Effector memory CD8-positive, alpha-beta T cell (primary cell): ENCODE measurements around the gene FGFR4.

ENCODE experiments used
- ATAC-seq: fragments of 150-1000 bp; cut with Tn5 transposase; replicated peaks from 2 replicates; pipeline ENCODE4 v1.10.0; 2021; ENCODE audit warnings: mild to moderate bottlenecking, moderate library complexity
- DNase-seq, 3 experiments: peaks; one replicate each; pipeline ENCODE4 v3.0.0; 2021
- H3K27ac Mint-ChIP-seq, 2 donors: one replicate each; pipeline ENCODE4 v1.8.0; 2022; ENCODE audit warnings: mild to moderate bottlenecking in 2 of 2, mixed read lengths in 2 of 2, moderate library complexity in 2 of 2
- H3K27me3 Mint-ChIP-seq, 2 donors: one replicate each; pipeline ENCODE4 v1.8.0; 2022; ENCODE audit warnings: mixed read lengths in 2 of 2
- H3K36me3 Mint-ChIP-seq: one replicate; pipeline ENCODE4 v1.8.0; 2022; ENCODE audit warnings: mild to moderate bottlenecking, moderate library complexity, mixed read lengths; ENCODE audit not compliant: insufficient read depth
- H3K4me1 Mint-ChIP-seq, 2 donors: one replicate each; pipeline ENCODE4 v1.8.0; 2022; ENCODE audit warnings: low read depth in 2 of 2, mixed read lengths in 2 of 2
- H3K4me3 Mint-ChIP-seq, 2 donors: one replicate each; pipeline ENCODE4 v1.8.0; 2022; ENCODE audit warnings: mild to moderate bottlenecking in 2 of 2, mixed read lengths in 2 of 2, moderate library complexity in 2 of 2
- H3K9me3 Mint-ChIP-seq, 2 donors: one replicate each; pipeline ENCODE4 v1.8.0; 2022; ENCODE audit warnings: mixed read lengths in 2 of 2

FGFR4 gene

GRCh38 chr5:177067503-177067902 is 19.2 kb upstream of the FGFR4 start:
- no peak for DNase-seq
- ATAC-seq = no peak
- H3K9me3 Mint-ChIP-seq = no peaks in the 10 kb centered on the region
- H3K27ac Mint-ChIP-seq = no peak overlapping the region
- peaks cover 28% of the 10 kb centered on the region for H3K36me3 Mint-ChIP-seq
- no peak overlapping the region for H3K4me3 Mint-ChIP-seq
- H3K4me1 Mint-ChIP-seq = peaks cover 4 to 7% of the 10 kb centered on the region in 2 donors
- no peaks in the 10 kb centered on the region for H3K27me3 Mint-ChIP-seq

DNA sequence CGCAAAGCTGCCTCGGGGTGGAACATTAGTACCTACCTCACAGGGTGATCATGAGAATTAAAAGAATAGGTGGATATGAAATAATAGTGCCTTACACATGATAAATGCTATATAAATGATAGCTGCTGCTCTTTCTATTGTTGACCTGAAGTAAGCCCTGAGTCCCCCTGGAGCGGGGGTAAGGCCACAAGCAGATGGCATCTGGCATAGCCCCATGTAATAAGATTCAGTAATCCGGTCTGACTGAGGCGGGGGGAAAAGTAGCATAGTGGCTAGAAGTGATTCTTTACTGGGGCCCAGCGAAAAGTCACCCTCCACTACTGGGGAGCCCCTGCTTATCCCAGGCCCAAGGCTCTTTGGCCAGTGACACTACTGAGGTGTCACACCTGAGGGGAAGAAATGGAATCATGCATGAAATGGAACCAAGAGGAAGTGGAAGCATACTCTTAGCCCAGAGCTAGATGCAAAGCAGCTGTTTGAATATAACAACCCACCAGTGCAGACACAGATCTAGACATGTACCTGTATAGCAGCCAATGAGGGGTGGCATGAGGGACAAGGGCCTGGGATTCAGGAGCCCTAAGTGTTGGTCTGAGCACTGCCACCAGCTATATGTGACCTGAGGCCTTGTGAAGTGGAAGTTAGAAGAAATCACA is 16.1 kb upstream of the FGFR4 start:
- Mint-ChIP-seq H3K36me3 (peaks cover 16% of the 10 kb centered on the region), H3K27ac (no peak overlapping the region), H3K4me3 (no peak overlapping the region), H3K4me1 (peaks cover 4 to 7% of the 10 kb centered on the region in 2 donors), H3K9me3 (no peaks in the 10 kb centered on the region), H3K27me3 (no peaks in the 10 kb centered on the region)
- ATAC-seq (no peak), DNase-seq (no peak)

DNA sequence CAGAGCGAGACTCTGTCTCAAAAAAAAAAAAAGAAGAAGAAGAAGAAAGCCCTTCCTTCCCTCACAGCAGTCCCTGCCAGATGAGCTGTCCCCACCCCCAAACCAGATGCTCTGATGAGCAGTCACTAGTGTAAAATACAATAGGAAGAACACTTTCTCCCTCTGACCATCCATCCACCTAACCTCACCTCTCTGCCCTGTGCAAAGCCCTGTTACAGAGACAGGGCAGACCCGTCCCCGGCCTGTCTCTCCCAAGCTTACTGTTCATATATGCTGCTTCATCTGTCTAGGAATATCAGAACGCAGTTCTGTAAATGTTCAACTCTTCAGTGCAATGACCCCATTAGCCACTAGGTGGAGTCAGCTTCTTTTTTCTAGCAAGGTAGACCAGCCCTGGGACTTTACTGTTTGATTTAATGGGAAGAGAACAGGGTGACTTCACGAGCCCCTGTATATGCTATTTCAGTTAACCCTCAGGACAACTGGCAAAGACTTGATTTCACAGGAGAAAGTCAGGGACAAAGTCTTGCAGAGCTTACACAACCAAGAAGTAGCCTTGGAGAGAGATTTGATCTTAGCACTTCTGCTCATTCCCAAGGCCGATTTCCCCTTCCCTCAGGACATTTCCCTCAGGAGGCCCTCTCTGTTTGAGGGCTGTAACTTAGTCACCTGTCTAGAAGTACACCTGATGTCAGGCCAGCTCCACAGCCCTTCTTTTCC is 14.9 kb upstream of the FGFR4 start:
- ATAC-seq (peak; percentile 75), DNase-seq (peak; percentile 62 to 71 (median 69))
- Mint-ChIP-seq H3K4me1 (peaks cover 4 to 7% of the 10 kb centered on the region in 2 donors), H3K27ac (no peak overlapping the region), H3K4me3 (no peak overlapping the region), H3K36me3 (peaks cover 19% of the 10 kb centered on the region), H3K27me3 (no peaks in the 10 kb centered on the region), H3K9me3 (no peaks in the 10 kb centered on the region)

- Mint-ChIP-seq H3K9me3 (no peaks in the 10 kb centered on the region), H3K27ac (no peak overlapping the region), H3K4me1 (no peaks in the 10 kb centered on the region), H3K27me3 (no peaks in the 10 kb centered on the region), H3K36me3 (peaks cover 3% of the 10 kb centered on the region), H3K4me3 (no peak overlapping the region)
- no peak for DNase-seq
- ATAC-seq = no peak
These were observed 9.4 kb upstream of the FGFR4 start for GRCh38 chr5:177077335-177077734.

- no peak for ATAC-seq
- Mint-ChIP-seq H3K9me3 (no peaks in the 10 kb centered on the region), H3K27me3 (peaks cover 0 to 8% of the 10 kb centered on the region in 2 donors), H3K36me3 (peaks cover 3% of the 10 kb centered on the region), H3K4me1 (no peaks in the 10 kb centered on the region), H3K4me3 (no peak overlapping the region), H3K27ac (no peak overlapping the region)
- DNase-seq = no peak
These were observed 7.1 kb upstream of the FGFR4 start for GRCh38 chr5:177079606-177080005.

GRCh38 chr5:177080265-177080664 is 6.5 kb upstream of the FGFR4 start:
- Mint-ChIP-seq H3K9me3 (no peaks in the 10 kb centered on the region), H3K36me3 (peaks cover 3% of the 10 kb centered on the region), H3K27me3 (peaks cover 0 to 8% of the 10 kb centered on the region in 2 donors), H3K4me3 (no peak overlapping the region), H3K27ac (no peak overlapping the region), H3K4me1 (no peaks in the 10 kb centered on the region)
- ATAC-seq (no peak), DNase-seq (no peak)

- peaks cover 5 to 7% of the 10 kb centered on the region in 2 donors for H3K4me1 Mint-ChIP-seq
- H3K4me3 Mint-ChIP-seq = no peak overlapping the region
- no peaks in the 10 kb centered on the region for H3K9me3 Mint-ChIP-seq
- H3K36me3 Mint-ChIP-seq = no peaks in the 10 kb centered on the region
- H3K27me3 Mint-ChIP-seq = peaks cover 0 to 8% of the 10 kb centered on the region in 2 donors
- ATAC-seq = no peak
- no peak for DNase-seq
- H3K27ac Mint-ChIP-seq = no peak overlapping the region
These were observed 4.9 kb upstream of the FGFR4 start for GRCh38 chr5:177081859-177082258.

GRCh38 chr5:177083357-177083756 is 3.4 kb upstream of the FGFR4 start:
- ATAC-seq = no peak
- Mint-ChIP-seq H3K27ac (no peak overlapping the region), H3K4me3 (no peak overlapping the region), H3K27me3 (peaks cover 10 to 14% of the 10 kb centered on the region in 2 donors), H3K36me3 (no peaks in the 10 kb centered on the region), H3K4me1 (peaks cover 7 to 10% of the 10 kb centered on the region in 2 donors), H3K9me3 (no peaks in the 10 kb centered on the region)
- no peak for DNase-seq

GRCh38 chr5:177084175-177084574 is 2.5 kb upstream of the FGFR4 start:
- no peak overlapping the region for H3K4me3 Mint-ChIP-seq
- H3K9me3 Mint-ChIP-seq = no peaks in the 10 kb centered on the region
- peaks cover 10 to 14% of the 10 kb centered on the region in 2 donors for H3K27me3 Mint-ChIP-seq
- ATAC-seq = no peak
- peaks cover 7 to 10% of the 10 kb centered on the region in 2 donors for H3K4me1 Mint-ChIP-seq
- no peaks in the 10 kb centered on the region for H3K36me3 Mint-ChIP-seq
- H3K27ac Mint-ChIP-seq = no peak overlapping the region
- no peak for DNase-seq

- DNase-seq (peak in 1 of 3 experiments; percentile 27), ATAC-seq (no peak)
- H3K27ac Mint-ChIP-seq = no peak overlapping the region
- H3K4me3 Mint-ChIP-seq = peak overlapping the region; percentile 66 to 85
- peaks cover 10 to 14% of the 10 kb centered on the region in 2 donors for H3K27me3 Mint-ChIP-seq
- no peaks in the 10 kb centered on the region for H3K9me3 Mint-ChIP-seq
- no peaks in the 10 kb centered on the region for H3K36me3 Mint-ChIP-seq
- H3K4me1 Mint-ChIP-seq = peaks cover 7 to 10% of the 10 kb centered on the region in 2 donors
These were observed 596 bp upstream of the FGFR4 start for GRCh38 chr5:177085985-177086653.

DNA sequence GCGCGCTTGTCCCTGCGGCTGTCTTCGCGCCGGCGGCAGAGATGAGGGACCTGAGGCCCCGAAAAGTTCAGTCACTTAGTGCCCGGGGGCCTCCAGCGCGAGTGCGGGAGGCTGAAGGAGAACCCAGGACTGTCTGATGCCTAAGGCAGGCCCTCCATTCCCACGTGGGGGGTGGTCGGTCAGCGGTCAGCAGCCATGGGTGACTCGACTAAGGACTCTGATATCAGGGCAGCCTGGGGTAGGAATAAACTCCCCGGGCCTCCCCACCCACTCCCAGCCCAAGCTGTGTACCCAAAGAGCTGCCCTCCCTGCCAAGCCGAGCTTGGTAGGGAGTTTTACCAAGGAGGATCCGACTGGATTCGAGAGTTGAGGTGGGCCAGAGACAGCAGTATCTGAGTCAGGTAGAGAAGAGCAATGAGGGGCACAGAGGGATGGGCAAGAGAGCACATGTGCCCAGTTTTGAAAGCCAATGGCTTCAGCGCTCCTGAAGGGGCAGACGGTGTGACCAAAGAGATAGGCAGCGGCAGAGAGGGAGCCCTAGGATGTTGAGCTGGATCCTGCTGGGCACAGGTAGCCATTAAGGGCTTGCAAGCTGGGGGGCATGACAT is 787 bp downstream of the FGFR4 start:
- Mint-ChIP-seq H3K4me3 (peak overlapping the region in 1 of 2 donors; percentile 59), H3K27ac (peak overlapping the region in 1 of 2 donors; percentile 8), H3K27me3 (peaks cover 13 to 19% of the 10 kb centered on the region in 2 donors), H3K36me3 (no peaks in the 10 kb centered on the region), H3K4me1 (peaks cover 7 to 10% of the 10 kb centered on the region in 2 donors), H3K9me3 (no peaks in the 10 kb centered on the region)
- ATAC-seq (no peak), DNase-seq (no peak)

DNA sequence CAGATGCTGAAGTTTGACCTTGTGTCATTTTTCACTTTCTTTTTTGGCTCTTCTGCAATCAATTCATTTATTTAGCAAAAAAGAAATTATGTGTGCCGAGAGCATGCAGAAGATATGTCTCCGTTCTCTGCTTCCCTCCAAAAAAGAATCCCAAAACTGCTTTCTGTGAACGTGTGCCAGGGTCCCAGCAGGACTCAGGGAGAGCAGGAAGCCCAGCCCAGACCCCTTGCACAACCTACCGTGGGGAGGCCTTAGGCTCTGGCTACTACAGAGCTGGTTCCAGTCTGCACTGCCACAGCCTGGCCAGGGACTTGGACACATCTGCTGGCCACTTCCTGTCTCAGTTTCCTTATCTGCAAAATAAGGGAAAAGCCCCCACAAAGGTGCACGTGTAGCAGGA is 2.4 kb downstream of the FGFR4 start:
- no peak overlapping the region for H3K27ac Mint-ChIP-seq

DNA sequence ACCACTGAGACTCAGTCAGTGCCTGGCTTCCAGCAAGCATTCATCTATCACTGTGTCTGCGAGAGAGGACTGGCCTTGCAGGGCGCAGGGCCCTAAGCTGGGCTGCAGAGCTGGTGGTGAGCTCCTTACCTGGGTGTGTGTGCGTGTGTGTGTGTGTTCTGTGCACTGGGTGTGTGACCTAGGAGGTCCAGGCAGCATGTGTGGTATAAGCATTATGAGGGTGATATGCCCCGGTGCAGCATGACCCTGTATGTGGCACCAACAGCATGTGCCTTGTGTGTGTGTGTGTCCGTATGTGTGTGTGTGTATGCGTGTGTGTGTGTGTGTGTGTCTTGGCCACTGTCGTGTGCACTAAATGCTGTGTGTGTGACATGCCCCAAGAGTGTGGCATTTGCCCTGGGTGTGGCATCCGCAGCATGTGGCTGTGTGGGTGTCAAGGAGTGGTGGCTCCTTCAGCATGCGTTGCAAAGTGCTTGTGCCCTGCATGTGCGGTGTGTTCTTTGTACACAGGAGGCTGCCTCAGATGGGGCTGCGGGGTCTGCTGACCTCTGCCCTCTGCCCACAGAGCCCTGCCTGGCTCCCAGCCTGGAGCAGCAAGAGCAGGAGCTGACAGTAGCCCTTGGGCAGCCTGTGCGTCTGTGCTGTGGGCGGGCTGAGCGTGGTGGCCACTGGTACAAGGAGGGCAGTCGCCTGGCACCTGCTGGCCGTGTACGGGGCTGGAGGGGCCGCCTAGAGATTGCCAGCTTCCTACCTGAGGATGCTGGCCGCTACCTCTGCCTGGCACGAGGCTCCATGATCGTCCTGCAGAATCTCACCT is 3.3 kb downstream of the FGFR4 start:
- peaks cover 3% of the 10 kb centered on the region for H3K36me3 Mint-ChIP-seq
- H3K4me3 Mint-ChIP-seq = no peak overlapping the region
- H3K9me3 Mint-ChIP-seq = no peaks in the 10 kb centered on the region
- ATAC-seq (no peak), DNase-seq (no peak)
- peaks cover 6 to 19% of the 10 kb centered on the region in 2 donors for H3K27me3 Mint-ChIP-seq
- peaks cover 7 to 10% of the 10 kb centered on the region in 2 donors for H3K4me1 Mint-ChIP-seq
- no peak overlapping the region for H3K27ac Mint-ChIP-seq

More for the DNA sequence above, 2.4 kb downstream of the FGFR4 start:
- ATAC-seq = no peak
- no peak for DNase-seq
- no peaks in the 10 kb centered on the region for H3K9me3 Mint-ChIP-seq
- H3K27me3 Mint-ChIP-seq = peaks cover 6 to 19% of the 10 kb centered on the region in 2 donors
- peaks cover 7 to 10% of the 10 kb centered on the region in 2 donors for H3K4me1 Mint-ChIP-seq
- H3K36me3 Mint-ChIP-seq = no peaks in the 10 kb centered on the region
- H3K4me3 Mint-ChIP-seq = no peak overlapping the region
